Prostate gland (tissue), 2 donors: Measurements from ENCODE around the gene AK8. TPM values are rescaled to one million over a fixed set of nuclear protein-coding genes. Genes with fewer than 3 reads are reported as not detected.

Experiments
- DNase-seq: peaks from one replicate; pipeline ENCODE4 v3.0.0-alpha.2; 2019; ENCODE audit warnings: low spot score
- H3K27ac ChIP-seq, 2 donors: fragments of 200-600 bp; sonication (generic); 2 replicates each; pipeline ENCODE4 v1.5.1; 2017 to 2019
- H3K27me3 ChIP-seq: fragments of 200-600 bp; sonication (generic); replicated peaks from 2 replicates; pipeline ENCODE4 v1.5.1; 2019; ENCODE audit not compliant: insufficient read depth
- H3K36me3 ChIP-seq, 2 donors: fragments of 200-600 bp; sonication (generic); 1 replicate in 1 of 2; 2 replicates in 1 of 2; pipeline versions ENCODE4 v1.5.1 to v1.8.1; 2017 to 2019
- H3K4me1 ChIP-seq: fragments of 200-600 bp; sonication (generic); replicated peaks from 2 replicates; pipeline ENCODE4 v1.5.1; 2019
- H3K4me3 ChIP-seq, 2 donors: fragments of 200-600 bp; sonication (generic); 2 replicates each; pipeline ENCODE4 v1.5.1; 2017 to 2019
- H3K9me3 ChIP-seq: fragments of 200-600 bp; sonication (generic); 2 replicates; pipeline ENCODE4 v1.5.1; 2017
- CTCF ChIP-seq, 4 experiments: fragments of 200-600 bp in 2 of 4; fragments of 450-650 bp in 2 of 4; sonication (generic) in 2 of 4; IDR thresholded peaks; 1 replicate in 3 of 4; 2 replicates in 1 of 4; pipeline ENCODE4 v1.5.1; 2016 to 2019; ENCODE audit warnings: antibody characterized with exemption in 4 of 4, mild to moderate bottlenecking in 2 of 4, moderate library complexity in 2 of 4
- POLR2A ChIP-seq: fragments of 450-650 bp; IDR thresholded peaks from one replicate; pipeline ENCODE4 v1.6.1; 2016; ENCODE audit warnings: antibody characterized with exemption, mild to moderate bottlenecking
- POLR2AphosphoS5 ChIP-seq: sonication (generic); formaldehyde crosslinking; IDR thresholded peaks from one replicate; pipeline ENCODE4 v1.6.1; 2017; ENCODE audit warnings: antibody characterized with exemption
- WGBS: methylation state at CpG from one replicate; pipeline ENCODE4 v1.1.5; 2018; 5-methylcytosine and 5-hydroxymethylcytosine counted together
- intact Hi-C: fragments of 100-400 bp; cut with DNase I; formaldehyde crosslinking; loops from one replicate; pipeline ENCODE4 v1.14.2; 2022
- total RNA-seq, 2 donors: library from RNA; depleted of rRNA; stranded (reverse); fragments of >200 nt; gene quantifications; one replicate each; pipeline ENCODE4 v1.1.0, GENCODE V29; 2016

The AK8 gene
- total RNA-seq, 2 donors from 2014 or later: 3.3 to 4.1 TPM

GRCh38 chr9:132780230-132781007 is 97.7 kb downstream of the AK8 start:
- intact Hi-C loops: no loop called here

GRCh38 chr9:132776891-132777290 is 101.2 kb downstream of the AK8 start:
- Histone ChIP-seq H3K27me3 (no peaks in the 10 kb centered on the region), H3K4me3 (no peak overlapping the region), H3K27ac (no peak overlapping the region), H3K36me3 (no peaks in the 10 kb centered on the region), H3K9me3 (no peaks in the 10 kb centered on the region), H3K4me1 (no peaks in the 10 kb centered on the region)
- intact Hi-C loops: no loop called here
- WGBS: 89% methylated on average over 6 of the region's 6 CpGs
- no peak for DNase-seq
- no peak for TF ChIP-seq CTCF (IDR thresholded peaks at IDR 0.05)
- TF ChIP-seq POLR2AphosphoS5: no peak
- TF ChIP-seq POLR2A: no peak

More at GRCh38 chr9:132780230-132781007, 97.7 kb downstream of the AK8 start:
- no peaks in the 10 kb centered on the region for H3K9me3 ChIP-seq
- H3K36me3 ChIP-seq: no peaks in the 10 kb centered on the region
- no peaks in the 10 kb centered on the region for H3K4me1 ChIP-seq
- WGBS: 62% methylated on average over 7 of the region's 8 CpGs
- TF ChIP-seq POLR2AphosphoS5 (no peak), POLR2A (no peak), CTCF (IDR thresholded peaks at IDR 0.05) (no peak)
- no peak for DNase-seq
- H3K27me3 ChIP-seq: no peaks in the 10 kb centered on the region
- no peak overlapping the region for H3K27ac ChIP-seq
- H3K4me3 ChIP-seq: no peak overlapping the region

- intact Hi-C loops: no loop called here
- no peak overlapping the region for H3K4me3 ChIP-seq
- H3K4me1 ChIP-seq: no peaks in the 10 kb centered on the region
- H3K36me3 ChIP-seq: no peaks in the 10 kb centered on the region
- no peaks in the 10 kb centered on the region for H3K27me3 ChIP-seq
- no peaks in the 10 kb centered on the region for H3K9me3 ChIP-seq
- no peak for DNase-seq
- TF ChIP-seq CTCF (IDR thresholded peaks at IDR 0.05) (no peak), POLR2AphosphoS5 (no peak), POLR2A (no peak)
- 89% methylated on average over 11 of the region's 11 CpGs for WGBS
- no peak overlapping the region for H3K27ac ChIP-seq
Observed at GRCh38 chr9:132776268-132776667, 101.8 kb downstream of the AK8 start.

DNA sequence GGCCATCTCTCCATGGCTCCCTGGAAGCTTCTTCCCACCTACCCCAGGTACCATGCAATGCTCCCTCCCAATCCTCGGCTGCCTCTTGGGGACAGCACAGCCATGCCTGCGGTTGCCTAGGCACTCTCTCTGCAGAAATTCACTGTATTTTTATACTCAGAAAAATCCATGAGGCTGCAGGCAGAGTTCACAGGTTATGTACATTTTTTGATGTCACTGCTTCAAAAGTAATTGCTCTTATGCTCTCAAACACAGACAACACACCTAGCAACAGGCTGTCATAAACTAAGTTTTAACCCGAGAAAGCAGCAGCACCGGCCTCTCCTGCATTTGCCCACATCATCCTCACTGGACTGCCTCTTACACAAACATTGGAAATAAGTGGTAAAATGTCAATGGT is 102.4 kb downstream of the AK8 start:
- no peak for DNase-seq
- H3K27ac ChIP-seq: no peak overlapping the region
- WGBS: 75% methylated on average over 4 of the region's 4 CpGs

More for the DNA sequence above, 102.4 kb downstream of the AK8 start:
- Histone ChIP-seq H3K4me3 (no peak overlapping the region), H3K36me3 (no peaks in the 10 kb centered on the region), H3K27me3 (no peaks in the 10 kb centered on the region), H3K4me1 (no peaks in the 10 kb centered on the region), H3K9me3 (no peaks in the 10 kb centered on the region)
- intact Hi-C loops: no loop called here
- no peak for TF ChIP-seq POLR2AphosphoS5
- TF ChIP-seq POLR2A: no peak
- TF ChIP-seq CTCF (IDR thresholded peaks at IDR 0.05): no peak
